ENCODE data around the gene ENTPD2. TPM values are rescaled to one million over a fixed set of nuclear protein-coding genes. Genes with fewer than 3 reads are reported as not detected.

The ENTPD2 gene
- total and polyA plus RNA-seq, 11 donors: 0.50 to 2.9 (median 1.2) TPM

- Histone ChIP-seq H3K4me1 (peaks cover 5 to 64% (median 22%) of the 10 kb centered on the region in 12 donors), H3K27ac (peak overlapping the region in 1 of 12 donors; percentile 42), H3K27me3 (peaks cover 0 to 8% (median 4%) of the 10 kb centered on the region in 9 donors), H3K4me3 (no peak overlapping the region), H3K9me3 (no peaks in the 10 kb centered on the region), H3K36me3 (peaks cover 0 to 8% (median 4%) of the 10 kb centered on the region in 9 donors)
- ATAC-seq: no peak
- no peak for TF ChIP-seq POLR2A (IDR thresholded peaks at IDR 0.05)
- TF ChIP-seq, protein P1, sequence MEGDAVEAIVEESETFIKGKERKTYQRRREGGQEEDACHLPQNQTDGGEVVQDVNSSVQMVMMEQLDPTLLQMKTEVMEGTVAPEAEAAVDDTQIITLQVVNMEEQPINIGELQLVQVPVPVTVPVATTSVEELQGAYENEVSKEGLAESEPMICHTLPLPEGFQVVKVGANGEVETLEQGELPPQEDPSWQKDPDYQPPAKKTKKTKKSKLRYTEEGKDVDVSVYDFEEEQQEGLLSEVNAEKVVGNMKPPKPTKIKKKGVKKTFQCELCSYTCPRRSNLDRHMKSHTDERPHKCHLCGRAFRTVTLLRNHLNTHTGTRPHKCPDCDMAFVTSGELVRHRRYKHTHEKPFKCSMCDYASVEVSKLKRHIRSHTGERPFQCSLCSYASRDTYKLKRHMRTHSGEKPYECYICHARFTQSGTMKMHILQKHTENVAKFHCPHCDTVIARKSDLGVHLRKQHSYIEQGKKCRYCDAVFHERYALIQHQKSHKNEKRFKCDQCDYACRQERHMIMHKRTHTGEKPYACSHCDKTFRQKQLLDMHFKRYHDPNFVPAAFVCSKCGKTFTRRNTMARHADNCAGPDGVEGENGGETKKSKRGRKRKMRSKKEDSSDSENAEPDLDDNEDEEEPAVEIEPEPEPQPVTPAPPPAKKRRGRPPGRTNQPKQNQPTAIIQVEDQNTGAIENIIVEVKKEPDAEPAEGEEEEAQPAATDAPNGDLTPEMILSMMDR (IDR thresholded peaks at IDR 0.05): no peak
- 90 to 96% (median 92%) methylated on average over 8 of the region's 8 CpGs for WGBS, 4 donors
- DNase-seq: no peak
- intact Hi-C loops (cut with DNase I): no loop called here
Observed at GRCh38 chr9:137073992-137074399, 20.1 kb upstream of the ENTPD2 start.

DNA sequence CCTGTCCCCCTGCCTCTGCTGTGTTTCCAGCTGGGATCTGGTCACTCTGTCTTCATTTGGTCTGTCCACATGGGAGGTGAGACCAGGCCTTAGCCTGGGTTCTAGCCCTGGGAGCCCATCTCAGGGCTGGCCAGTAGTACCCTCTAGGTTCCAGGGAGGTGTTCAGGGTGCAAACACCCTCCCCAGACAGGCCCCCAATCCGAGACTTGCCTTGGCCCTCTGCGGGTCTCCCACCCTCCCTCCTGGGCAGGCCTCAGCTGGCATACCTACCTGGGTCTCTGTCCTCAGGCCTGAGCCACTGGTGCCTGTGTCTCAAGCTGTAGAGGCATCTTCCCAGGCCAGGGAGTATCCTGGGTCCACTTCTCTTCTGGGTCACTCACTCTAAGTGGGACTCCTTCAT is 17.4 kb upstream of the ENTPD2 start:
- Histone ChIP-seq H3K4me3 (peak overlapping the region in 3 of 12 donors; percentile 6 to 55 (median 45)), H3K27me3 (peaks cover 0 to 14% (median 5%) of the 10 kb centered on the region in 9 donors)
- 81 to 90% (median 88%) methylated on average over 2 of the region's 2 CpGs for WGBS, 4 donors

DNA sequence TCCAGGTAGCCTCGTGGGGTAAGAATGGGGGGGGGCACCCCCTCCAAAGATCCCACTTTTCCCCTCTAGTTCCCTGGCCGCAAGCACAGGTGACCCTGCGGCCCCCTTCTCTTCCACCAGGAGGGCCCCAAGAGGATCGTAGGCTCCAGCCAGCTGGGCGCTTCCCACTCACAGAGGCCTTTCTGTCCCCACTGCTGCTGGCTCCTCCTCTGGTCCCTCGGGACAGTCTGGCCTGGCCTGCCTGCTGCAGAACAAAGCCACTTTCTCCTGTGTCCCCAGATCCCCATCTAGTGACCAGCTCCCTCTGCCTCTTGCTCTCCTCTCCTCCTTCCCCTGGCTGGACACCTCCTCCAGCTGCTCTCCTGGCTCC is 17.0 kb upstream of the ENTPD2 start:
- intact Hi-C loops (cut with DNase I): no loop called here
- Histone ChIP-seq H3K36me3 (no peaks in the 10 kb centered on the region), H3K27ac (peak overlapping the region; percentile 43 to 94 (median 78)), H3K27me3 (peaks cover 0 to 14% (median 5%) of the 10 kb centered on the region in 9 donors), H3K4me3 (peak overlapping the region in 11 of 12 donors; percentile 6 to 58 (median 45)), H3K4me1 (peaks cover 0 to 46% (median 9%) of the 10 kb centered on the region in 12 donors), H3K9me3 (no peaks in the 10 kb centered on the region)
- peak; percentile 76 to 85 (median 83) for DNase-seq
- 5 to 19% (median 12%) methylated on average over 6 of the region's 6 CpGs for WGBS, 4 donors
- ATAC-seq: peak; percentile 33 to 69 (median 48)
- TF ChIP-seq POLR2A (IDR thresholded peaks at IDR 0.05): no peak
- TF ChIP-seq, protein P1 (IDR thresholded peaks at IDR 0.05): peak in 4 of 12 donors; percentile 13 to 26 (median 20)

More for the DNA sequence above, 17.4 kb upstream of the ENTPD2 start:
- H3K4me1 ChIP-seq: peaks cover 0 to 46% (median 9%) of the 10 kb centered on the region in 12 donors
- H3K36me3 ChIP-seq: no peaks in the 10 kb centered on the region
- H3K9me3 ChIP-seq: no peaks in the 10 kb centered on the region
- intact Hi-C loops (cut with DNase I): no loop called here
- ATAC-seq: no peak
- TF ChIP-seq, protein P1 (IDR thresholded peaks at IDR 0.05): no peak
- peak overlapping the region in 10 of 12 donors; percentile 20 to 94 (median 76) for H3K27ac ChIP-seq
- no peak for DNase-seq

- intact Hi-C loops (cut with DNase I): no loop called here
- Histone ChIP-seq H3K27me3 (peaks cover 0 to 14% (median 5%) of the 10 kb centered on the region in 9 donors), H3K4me1 (peaks cover 0 to 44% (median 9%) of the 10 kb centered on the region in 12 donors), H3K27ac (peak within 1 kb of the TSS; percentile 43 to 94 (median 78)), H3K9me3 (no peaks in the 10 kb centered on the region), H3K4me3 (peak within 1 kb of the TSS in 11 of 12 donors; percentile 6 to 58 (median 45)), H3K36me3 (no peaks in the 10 kb centered on the region)
- DNase-seq (peak; percentile 88 to 94 (median 92)), ATAC-seq (peak; percentile 93 to 96 (median 94))
- TF ChIP-seq, protein P1 (IDR thresholded peaks at IDR 0.05): no peak
- TF ChIP-seq POLR2A (IDR thresholded peaks at IDR 0.05): no peak
- 0 to 1% (median 1%) methylated on average over 40 to 74 of the region's 74 CpGs for WGBS, 4 donors
Observed at GRCh38 chr9:137070201-137070905, 16.5 kb upstream of the ENTPD2 start, which contains the start of gene SAPCD2. TSS of gene SAPCD2 (minus strand) at chr9:137070557. CDS start at chr9:137070460, 97 bp downstream.
